A673 (cell line): Measurements from ENCODE around the gene MPI. TPM values are rescaled to one million over a fixed set of nuclear protein-coding genes. Genes with fewer than 3 reads are reported as not detected.

Experiments used
- BruUV-seq: library from RNA; stranded (reverse); fragments of 400-500 nt; replicated peaks from 2 replicates; lab custom pipeline; 2021; lab: Mats Ljungman, UMichigan
- CTCF ChIA-PET: fragments of 300-600 bp; sonication (Branson Sonifier 250); formaldehyde crosslinking; loops from one replicate; lab custom pipeline; 2022; ENCODE audit warnings: antibody characterized with exemption; lab: Charles Lee
- POLR2A ChIA-PET: fragments of 300-600 bp; sonication (Branson Sonifier 250); formaldehyde crosslinking; loops from one replicate; lab custom pipeline; 2022; ENCODE audit warnings: antibody characterized with exemption; ENCODE audit not compliant: low non-redundant PET; lab: Charles Lee
- DNase-seq: peaks from one replicate; pipeline ENCODE4 v3.0.0-alpha.2; 2015; ENCODE audit warnings: low spot score
- H3K27ac ChIP-seq: fragments of 200-600 bp; sonication (generic); 2 replicates; pipeline ENCODE4 v1.5.1; 2016; ENCODE audit warnings: mixed run types, low read depth, mild to moderate bottlenecking, mixed read lengths, antibody characterized with exemption, low read length; ENCODE audit not compliant: poor library complexity, severe bottlenecking
- H3K27me3 ChIP-seq: fragments of 200-600 bp; sonication (generic); replicated peaks from 2 replicates; pipeline ENCODE4 v1.6.1; 2017; ENCODE audit warnings: mixed run types, low read depth, mild to moderate bottlenecking, mixed read lengths, antibody characterized with exemption, low read length; ENCODE audit not compliant: insufficient read depth, poor library complexity
- H3K36me3 ChIP-seq: fragments of 200-600 bp; sonication (generic); 2 replicates; pipeline ENCODE4 v1.6.1; 2016; ENCODE audit warnings: mixed run types, mild to moderate bottlenecking, mixed read lengths, antibody characterized with exemption, low read length; ENCODE audit not compliant: insufficient read depth, poor library complexity, severe bottlenecking
- H3K4me1 ChIP-seq: fragments of 200-600 bp; sonication (generic); 2 replicates; pipeline ENCODE4 v1.6.1; 2017; ENCODE audit warnings: mixed run types, mild to moderate bottlenecking, mixed read lengths, antibody characterized with exemption, low read length; ENCODE audit not compliant: insufficient read depth, poor library complexity, severe bottlenecking
- H3K4me3 ChIP-seq: fragments of 200-600 bp; sonication (generic); 2 replicates; pipeline ENCODE4 v1.5.1; 2016; ENCODE audit warnings: low read depth, mixed run types, mild to moderate bottlenecking, mixed read lengths, low read length; ENCODE audit not compliant: poor library complexity, severe bottlenecking
- H3K9me3 ChIP-seq: fragments of 200-600 bp; sonication (generic); 2 replicates; pipeline ENCODE4 v1.6.1; 2016; ENCODE audit warnings: mixed run types, low read depth, mild to moderate bottlenecking, mixed read lengths, antibody characterized with exemption, low read length; ENCODE audit not compliant: poor library complexity, severe bottlenecking
- CTCF ChIP-seq: fragments of 300-800, 200-600 bp; sonication (generic); conservative IDR thresholded peaks from 2 replicates; pipeline ENCODE4 v1.5.1; 2017; ENCODE audit warnings: low read depth, mild to moderate bottlenecking, antibody characterized with exemption, low read length, moderate library complexity, mixed read lengths
- EZH2 ChIP-seq: fragments of 200-600 bp; sonication (generic); IDR thresholded peaks from 2 replicates; pipeline ENCODE4 v1.6.1; 2017; ENCODE audit warnings: borderline replicate concordance, low read depth, mild to moderate bottlenecking, mixed read lengths, antibody characterized with exemption, low read length; ENCODE audit not compliant: poor library complexity, severe bottlenecking
- intact Hi-C: fragments of 100-400 bp; cut with micrococcal nuclease; formaldehyde crosslinking; loops from one replicate; pipeline ENCODE4 v1.10.0; 2022; ENCODE audit not compliant: unreplicated experiment
- total RNA-seq: library from RNA; stranded (reverse); gene quantifications from 2 replicates; pipeline ENCODE4 v1.2.3, GENCODE V29; 2021

The MPI gene
- total RNA-seq, 1 experiment from 2014 or later, result 48.2 TPM

- intact Hi-C loops, result loop anchor here (10.0 kb wide), 1 partner anchor 299 kb away; the partner anchor contains the start of gene C15orf39
- no peak for TF ChIP-seq CTCF
- TF ChIP-seq EZH2, result no peak
- H3K4me1 ChIP-seq, result peaks cover 4% of the 10 kb centered on the region
- H3K36me3 ChIP-seq, result peaks cover 35% of the 10 kb centered on the region
- CTCF ChIA-PET, result interaction anchor here (1.3 kb wide), 1 partner anchor 44 kb away, joined by 3 read pairs; no protein-coding TSS in a partner anchor
- BruUV-seq, result no TSS peak
- peak; percentile 57 for DNase-seq
- POLR2A ChIA-PET, result no interaction called here
- peak overlapping the region; percentile 85 for H3K4me3 ChIP-seq
- peak overlapping the region; percentile 96 for H3K27ac ChIP-seq
- H3K9me3 ChIP-seq, result no peaks in the 10 kb centered on the region
- no peaks in the 10 kb centered on the region for H3K27me3 ChIP-seq
Measured at GRCh38 chr15:74906067-74906449, 16.2 kb downstream of the MPI start.

GRCh38 chr15:74906450-74907162, 16.8 kb downstream of the MPI start, which contains the start of gene FAM219B:
TSS of gene FAM219B (minus strand) at chr15:74906851. CDS start at chr15:74906800, 51 bp downstream.
- DNase-seq, result peak; percentile 87
- CTCF ChIA-PET, result interaction anchor here (0.6 to 1.3 kb wide), 2 partner anchors 44 to 67 kb away, joined by 3 to 4 read pairs; no protein-coding TSS in a partner anchor

More at GRCh38 chr15:74906450-74907162, 16.8 kb downstream of the MPI start, which contains the start of gene FAM219B:
- intact Hi-C loops, result loop anchor here (10.0 kb wide), 1 partner anchor 298 kb away; the partner anchor contains the start of gene C15orf39
- BruUV-seq, result no TSS peak
- Histone ChIP-seq H3K4me1 (no peaks in the 10 kb centered on the region), H3K27ac (peak within 1 kb of the TSS; percentile 96), H3K27me3 (no peaks in the 10 kb centered on the region), H3K4me3 (peak within 1 kb of the TSS; percentile 85), H3K9me3 (no peaks in the 10 kb centered on the region), H3K36me3 (peaks cover 33% of the 10 kb centered on the region)
- POLR2A ChIA-PET, result no interaction called here
- TF ChIP-seq CTCF, result no peak
- TF ChIP-seq EZH2, result no peak
